IPS-18a (cell line): ENCODE data around the gene SIGLEC9.

ENCODE experiments used
- H3K27ac ChIP-seq: one replicate; pipeline ENCODE4 v1.5.1; 2013; ENCODE audit warnings: low read length
- H3K27me3 ChIP-seq: one replicate; pipeline ENCODE4 v1.6.1; 2013; ENCODE audit warnings: mild to moderate bottlenecking, low read length; ENCODE audit not compliant: control insufficient read depth, insufficient read depth
- H3K36me3 ChIP-seq: one replicate; pipeline ENCODE4 v1.6.1; 2013; ENCODE audit warnings: low read depth, low read length; ENCODE audit not compliant: control insufficient read depth
- H3K4me1 ChIP-seq: one replicate; pipeline ENCODE4 v1.6.1; 2013; ENCODE audit warnings: low read depth, low read length; ENCODE audit not compliant: control insufficient read depth
- H3K4me3 ChIP-seq: one replicate; pipeline ENCODE4 v1.5.1; 2013; ENCODE audit warnings: low read length
- H3K9ac ChIP-seq: one replicate; pipeline ENCODE4 v1.6.1; 2013; ENCODE audit warnings: mild to moderate bottlenecking, low read length, moderate library complexity
- H3K9me3 ChIP-seq: one replicate; pipeline ENCODE4 v1.6.1; 2013; ENCODE audit warnings: low read depth, low read length; ENCODE audit not compliant: control insufficient read depth

The SIGLEC9 gene

GRCh38 chr19:51111606-51112005 is 13.1 kb upstream of the SIGLEC9 start:
- Histone ChIP-seq H3K4me1 (peaks cover 4% of the 10 kb centered on the region), H3K9me3 (no peaks in the 10 kb centered on the region), H3K4me3 (no peak overlapping the region), H3K27ac (no peak overlapping the region), H3K27me3 (peaks cover 25% of the 10 kb centered on the region), H3K9ac (no peak overlapping the region), H3K36me3 (no peaks in the 10 kb centered on the region)

DNA sequence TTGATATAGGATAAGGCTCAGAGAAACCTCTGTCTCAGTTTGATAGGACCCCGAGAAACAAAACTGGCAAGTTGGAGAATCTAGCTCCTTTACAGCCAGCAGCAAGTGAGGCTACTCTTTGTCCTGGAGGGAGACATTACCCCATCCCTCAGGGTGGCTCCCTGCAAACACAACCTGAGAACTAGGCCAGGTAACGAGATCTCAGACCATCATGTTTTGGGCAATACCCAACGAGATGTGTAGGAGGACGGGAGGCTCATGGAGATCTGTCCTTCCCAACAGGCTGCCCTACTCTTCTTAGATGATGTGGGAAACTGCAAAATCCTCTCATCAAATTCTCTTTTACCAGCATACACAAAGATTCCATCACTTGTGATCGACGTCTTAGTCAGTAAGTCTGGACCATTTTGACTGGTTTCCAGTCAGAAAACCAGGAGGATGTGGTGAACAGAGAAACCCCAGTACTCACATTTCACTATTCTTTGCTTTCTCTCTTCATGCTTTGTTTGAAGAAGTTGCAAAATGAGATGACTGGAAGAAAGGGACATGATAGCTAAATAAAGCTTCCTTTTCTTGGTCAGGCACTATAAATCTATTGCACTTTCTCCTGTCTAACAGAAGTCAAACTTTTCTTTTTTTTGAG is 10.5 kb upstream of the SIGLEC9 start:
- Histone ChIP-seq H3K9me3 (no peaks in the 10 kb centered on the region), H3K4me3 (no peak overlapping the region), H3K9ac (no peak overlapping the region), H3K27me3 (peaks cover 25% of the 10 kb centered on the region), H3K4me1 (no peaks in the 10 kb centered on the region), H3K27ac (no peak overlapping the region), H3K36me3 (no peaks in the 10 kb centered on the region)

- Histone ChIP-seq H3K4me3 (no peak overlapping the region), H3K4me1 (no peaks in the 10 kb centered on the region), H3K27ac (no peak overlapping the region), H3K9ac (no peak overlapping the region), H3K27me3 (peaks cover 7% of the 10 kb centered on the region), H3K36me3 (no peaks in the 10 kb centered on the region), H3K9me3 (no peaks in the 10 kb centered on the region)
Observed at GRCh38 chr19:51116736-51117286, 7.9 kb upstream of the SIGLEC9 start.

GRCh38 chr19:51119101-51119500 is 5.6 kb upstream of the SIGLEC9 start:
- no peak overlapping the region for H3K4me3 ChIP-seq
- H3K9me3 ChIP-seq, result no peaks in the 10 kb centered on the region
- H3K36me3 ChIP-seq, result no peaks in the 10 kb centered on the region
- H3K9ac ChIP-seq, result no peak overlapping the region
- no peaks in the 10 kb centered on the region for H3K27me3 ChIP-seq
- no peaks in the 10 kb centered on the region for H3K4me1 ChIP-seq
- H3K27ac ChIP-seq, result no peak overlapping the region

DNA sequence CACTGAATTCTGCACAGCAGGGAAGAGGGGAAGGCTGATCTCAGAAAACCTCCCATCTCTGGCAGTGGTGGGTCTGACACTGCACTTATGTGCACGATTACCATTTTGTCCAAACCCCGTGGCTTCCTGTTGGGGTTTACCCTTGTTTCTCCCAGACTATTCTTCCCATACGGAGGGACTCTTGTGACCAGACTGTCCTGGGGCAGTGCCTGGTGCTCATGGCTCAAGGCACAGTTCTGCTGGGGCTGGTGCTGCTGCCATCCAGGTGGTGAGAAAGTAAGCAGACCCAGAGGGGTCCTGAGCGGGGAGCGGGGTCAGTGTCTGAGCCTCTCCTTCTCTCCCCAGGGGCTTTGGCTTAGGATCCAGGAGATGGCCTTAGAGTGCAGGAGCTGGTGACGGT is 5.1 kb upstream of the SIGLEC9 start:
- Histone ChIP-seq H3K4me3 (no peak overlapping the region), H3K4me1 (no peaks in the 10 kb centered on the region), H3K27ac (no peak overlapping the region), H3K36me3 (no peaks in the 10 kb centered on the region), H3K27me3 (no peaks in the 10 kb centered on the region), H3K9me3 (no peaks in the 10 kb centered on the region), H3K9ac (no peak overlapping the region)

- H3K9ac ChIP-seq, result no peak overlapping the region
- H3K4me3 ChIP-seq, result no peak overlapping the region
- no peaks in the 10 kb centered on the region for H3K27me3 ChIP-seq
- no peaks in the 10 kb centered on the region for H3K4me1 ChIP-seq
- no peaks in the 10 kb centered on the region for H3K9me3 ChIP-seq
- no peak overlapping the region for H3K27ac ChIP-seq
- no peaks in the 10 kb centered on the region for H3K36me3 ChIP-seq
Observed at GRCh38 chr19:51120160-51120559, 4.5 kb upstream of the SIGLEC9 start.

GRCh38 chr19:51121257-51121656 is 3.4 kb upstream of the SIGLEC9 start:
- H3K9ac ChIP-seq, result no peak overlapping the region
- no peak overlapping the region for H3K27ac ChIP-seq
- H3K36me3 ChIP-seq, result no peaks in the 10 kb centered on the region
- H3K9me3 ChIP-seq, result no peaks in the 10 kb centered on the region
- no peak overlapping the region for H3K4me3 ChIP-seq
- H3K4me1 ChIP-seq, result no peaks in the 10 kb centered on the region
- no peaks in the 10 kb centered on the region for H3K27me3 ChIP-seq

DNA sequence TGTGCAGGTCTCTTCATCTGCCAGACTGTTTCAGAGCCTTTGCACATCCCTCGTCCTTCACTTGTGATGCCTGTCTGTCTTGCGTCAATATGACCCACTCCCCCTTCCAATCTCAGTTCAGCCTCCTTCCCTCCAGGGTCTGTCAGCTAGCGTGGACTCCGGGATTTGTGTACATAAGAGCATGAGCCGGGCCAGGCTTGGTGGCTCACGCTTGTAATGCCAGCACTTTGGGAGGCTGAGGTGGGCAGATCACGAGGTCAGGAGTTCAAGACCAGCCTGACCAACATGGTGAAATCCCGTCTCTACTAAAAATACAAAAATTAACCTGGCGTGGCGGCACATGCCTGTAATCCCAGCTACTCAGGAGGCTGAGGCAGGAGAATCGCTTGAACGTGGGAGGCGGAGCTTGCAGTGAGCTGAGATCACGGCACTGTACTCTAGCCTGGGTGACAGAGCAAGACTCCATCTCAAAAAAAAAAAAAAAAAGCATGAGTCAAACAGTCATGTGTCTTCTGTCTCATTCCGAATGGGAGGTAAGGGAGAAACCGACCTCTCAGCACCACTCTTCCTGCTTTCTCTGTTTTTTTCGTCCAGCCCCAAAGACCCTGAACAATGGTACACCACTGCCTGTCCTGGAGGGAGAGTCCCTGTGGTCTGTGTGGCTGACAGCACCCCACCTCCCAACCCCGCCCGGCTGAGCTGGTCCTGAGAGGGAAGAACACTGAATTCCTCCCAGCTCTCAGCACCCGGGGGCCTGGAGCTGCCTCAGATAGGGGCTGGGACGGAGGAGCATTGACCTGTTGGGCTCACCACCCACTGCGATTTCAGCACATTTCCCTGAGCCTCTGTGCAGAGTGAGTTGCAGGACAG is 2.4 kb upstream of the SIGLEC9 start:
- H3K27me3 ChIP-seq, result no peaks in the 10 kb centered on the region

GRCh38 chr19:51123381-51123800 is 1.3 kb upstream of the SIGLEC9 start:
- no peak overlapping the region for H3K4me3 ChIP-seq
- no peaks in the 10 kb centered on the region for H3K9me3 ChIP-seq
- no peak overlapping the region for H3K27ac ChIP-seq
- no peak overlapping the region for H3K9ac ChIP-seq
- H3K36me3 ChIP-seq, result no peaks in the 10 kb centered on the region
- H3K27me3 ChIP-seq, result no peaks in the 10 kb centered on the region
- H3K4me1 ChIP-seq, result no peaks in the 10 kb centered on the region

More for the DNA sequence above, 2.4 kb upstream of the SIGLEC9 start:
- no peaks in the 10 kb centered on the region for H3K4me1 ChIP-seq
- no peaks in the 10 kb centered on the region for H3K9me3 ChIP-seq
- H3K36me3 ChIP-seq, result no peaks in the 10 kb centered on the region
- no peak overlapping the region for H3K27ac ChIP-seq
- no peak overlapping the region for H3K4me3 ChIP-seq
- H3K9ac ChIP-seq, result no peak overlapping the region

GRCh38 chr19:51123802-51124201 is 904 bp upstream of the SIGLEC9 start:
- H3K9me3 ChIP-seq, result no peaks in the 10 kb centered on the region
- no peak overlapping the region for H3K27ac ChIP-seq
- no peaks in the 10 kb centered on the region for H3K27me3 ChIP-seq
- H3K4me1 ChIP-seq, result no peaks in the 10 kb centered on the region
- H3K36me3 ChIP-seq, result no peaks in the 10 kb centered on the region
- H3K9ac ChIP-seq, result no peak overlapping the region
- no peak overlapping the region for H3K4me3 ChIP-seq

DNA sequence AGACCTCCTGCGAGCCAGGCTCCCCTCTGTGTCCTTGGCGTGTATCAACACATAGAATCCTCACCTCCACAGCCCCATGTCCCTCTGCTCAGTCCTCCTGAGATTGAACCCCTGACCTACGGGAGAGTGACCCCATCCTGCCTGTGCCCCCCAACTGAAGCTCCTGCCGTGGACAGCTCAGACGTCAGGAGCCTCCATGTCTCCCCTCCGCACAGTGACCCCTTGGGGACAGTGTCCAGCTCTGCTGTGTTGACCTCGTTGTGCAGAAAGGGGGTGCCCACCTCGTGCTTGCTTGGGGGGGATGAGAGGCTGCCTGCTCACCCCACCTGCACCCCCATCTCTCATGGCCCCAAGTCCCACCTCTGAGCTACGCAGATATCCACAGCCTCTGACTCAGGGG is 490 bp upstream of the SIGLEC9 start:
- H3K27me3 ChIP-seq, result no peaks in the 10 kb centered on the region
- no peaks in the 10 kb centered on the region for H3K36me3 ChIP-seq
- no peaks in the 10 kb centered on the region for H3K9me3 ChIP-seq
- no peak overlapping the region for H3K27ac ChIP-seq
- H3K4me3 ChIP-seq, result no peak overlapping the region
- H3K9ac ChIP-seq, result no peak overlapping the region
- no peaks in the 10 kb centered on the region for H3K4me1 ChIP-seq
